HG03354 (cell line): Measurements from ENCODE around the gene TLR6.

Source experiments
- ATAC-seq: cut with Tn5 transposase; IDR thresholded peaks from one replicate; pipeline ENCODE4 v1.9.1; 2021; ENCODE audit warnings: mild to moderate bottlenecking; ENCODE audit not compliant: unreplicated experiment, poor library complexity, severe bottlenecking

The TLR6 gene

DNA sequence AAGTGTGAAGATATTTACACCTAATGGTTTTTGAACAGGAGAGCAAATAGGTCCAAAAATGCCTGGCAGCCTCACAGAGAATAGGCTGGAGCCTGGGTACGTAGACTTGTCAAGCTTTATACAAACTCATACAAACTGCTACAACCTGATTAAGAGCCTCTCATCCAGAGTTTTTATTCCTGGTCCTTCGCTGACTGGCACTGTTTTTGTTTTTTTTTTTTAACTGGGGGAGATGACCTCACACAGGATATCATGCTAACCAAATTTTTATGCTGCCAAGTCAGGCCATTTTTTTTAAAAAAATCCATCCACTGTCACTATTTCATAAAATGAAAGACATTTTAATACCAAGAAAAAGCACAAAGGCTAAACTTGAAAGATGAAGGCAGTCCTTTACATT lies 12.9 kb upstream of the TLR6 start:
- ATAC-seq = no peak

- peak; percentile 33 for ATAC-seq
These were observed 11.7 kb upstream of the TLR6 start for GRCh38 chr4:38868059-38868960.

DNA sequence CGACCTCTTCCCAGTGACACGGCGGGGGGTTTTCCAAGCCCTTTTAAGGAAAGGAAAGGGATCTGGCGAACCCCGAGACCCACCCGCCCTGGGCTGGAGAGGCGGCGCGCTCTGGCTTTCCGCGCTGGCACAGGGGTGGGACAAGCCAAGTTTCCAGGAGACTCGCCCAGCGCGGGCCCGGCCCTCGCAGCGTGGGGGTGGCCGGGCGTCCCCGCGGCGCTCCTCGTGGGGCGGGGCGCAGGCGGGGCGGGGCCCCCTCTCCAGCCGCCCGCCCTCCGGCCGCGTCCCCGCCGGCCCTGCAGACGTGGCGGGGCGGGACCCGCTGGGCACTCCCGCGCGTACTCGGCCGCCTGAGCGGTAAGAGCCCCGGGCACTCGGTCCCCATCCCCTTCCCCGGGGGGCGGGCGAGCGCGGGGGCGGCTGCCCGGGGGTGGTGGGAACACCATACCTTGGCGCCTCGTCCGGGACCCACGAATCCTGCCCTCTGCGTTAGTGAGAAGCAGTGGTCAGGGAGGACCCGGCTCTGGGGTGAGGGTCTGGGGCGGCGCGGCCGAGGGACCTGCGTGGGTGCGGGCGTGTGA lies 11.0 kb upstream of the TLR6 start, which contains the start of gene FAM114A1:
Gene FAM114A1, plus strand, starts transcription at position 329 of the 581 bp plus-strand sequence. CDS start 10,273 bp downstream, outside the sequence.
- ATAC-seq = peak; percentile 81

- ATAC-seq = peak; percentile 31
These were observed 10.4 kb upstream of the TLR6 start for GRCh38 chr4:38866973-38867477.

GRCh38 chr4:38865445-38865844 lies 8.8 kb upstream of the TLR6 start:
- ATAC-seq = no peak

DNA sequence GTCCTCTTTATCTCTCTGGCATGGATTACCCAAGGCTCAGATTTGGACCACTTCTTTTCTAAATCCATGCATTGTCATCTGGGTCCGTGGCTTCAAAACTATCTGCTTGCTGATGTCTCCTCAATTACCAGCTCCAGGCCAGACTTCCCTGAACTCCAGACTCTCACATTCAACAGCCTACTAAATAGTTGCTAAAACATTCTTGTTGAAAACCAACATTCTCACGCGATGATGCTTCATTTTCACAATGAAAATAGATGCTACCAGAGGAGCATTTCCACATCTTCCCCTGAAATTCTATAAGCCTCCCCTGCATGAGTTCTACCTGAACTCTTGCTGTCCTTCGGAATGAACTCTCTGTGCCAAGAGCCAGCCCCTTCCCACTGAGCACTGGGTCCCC lies 5.2 kb upstream of the TLR6 start:
- no peak for ATAC-seq

DNA sequence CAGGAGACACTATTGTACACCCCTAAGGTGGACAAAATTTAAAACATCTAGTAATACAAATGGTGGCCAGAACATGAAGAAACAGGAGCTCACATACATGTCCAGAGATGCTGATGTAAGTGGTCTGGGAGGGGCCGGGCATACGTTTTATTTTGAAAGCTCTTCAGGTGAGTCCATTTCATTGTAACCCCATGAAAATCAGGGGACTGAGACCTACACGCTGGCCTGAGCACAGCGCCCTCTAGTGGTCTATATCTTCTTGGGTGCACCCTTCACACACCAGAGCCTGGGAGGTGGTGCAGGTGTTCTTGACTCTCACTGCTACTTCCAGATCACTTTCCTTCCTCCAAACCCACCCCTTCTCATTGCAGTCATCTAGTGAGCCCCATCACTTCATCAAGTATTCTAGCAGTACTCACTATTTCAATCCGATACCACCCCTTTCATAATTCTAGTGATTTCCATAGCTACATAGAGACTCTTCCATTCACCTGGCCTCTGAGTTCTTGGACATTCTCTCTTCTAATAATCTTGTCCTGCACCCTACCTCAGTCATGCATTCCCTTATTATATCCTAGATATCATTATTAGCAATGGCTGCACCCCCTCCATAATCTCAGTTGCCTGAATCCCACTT lies 4.3 kb upstream of the TLR6 start:
- peak; percentile 62 for ATAC-seq

DNA sequence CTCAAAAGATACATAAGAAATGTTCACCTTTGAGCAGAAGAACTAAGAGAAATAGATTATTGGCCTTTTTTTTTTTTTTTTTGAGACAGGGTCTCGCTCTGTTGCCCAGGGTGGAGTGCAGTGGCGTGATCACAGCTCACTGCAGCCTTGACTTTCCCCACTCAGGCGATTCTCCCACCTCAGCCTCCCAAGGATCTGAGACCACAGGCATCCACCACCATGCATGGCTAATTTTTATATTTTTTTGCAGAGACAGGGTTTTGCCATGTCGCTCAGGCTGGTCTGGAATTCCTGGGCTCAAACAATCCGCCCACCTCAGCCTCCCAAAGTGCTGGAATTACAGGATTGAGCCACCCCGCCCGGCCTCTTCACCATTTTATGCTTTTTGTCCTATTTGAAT lies 2.9 kb upstream of the TLR6 start:
- no peak for ATAC-seq

DNA sequence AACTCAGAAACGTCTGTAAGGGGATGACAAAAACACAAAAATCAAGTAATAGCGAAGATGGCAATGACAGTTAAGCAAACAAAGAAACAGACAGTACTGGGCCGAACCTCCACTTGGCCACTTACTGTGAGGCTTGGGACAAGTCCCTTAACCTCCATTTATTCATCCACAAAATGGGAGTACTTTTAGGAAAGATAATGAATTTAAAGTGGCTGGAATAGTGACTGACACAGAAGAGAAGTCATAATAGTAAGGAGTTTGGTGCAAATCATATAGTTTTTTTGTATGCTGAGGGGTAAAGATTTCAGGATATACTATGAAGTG lies 1.4 kb upstream of the TLR6 start:
- ATAC-seq = no peak

DNA sequence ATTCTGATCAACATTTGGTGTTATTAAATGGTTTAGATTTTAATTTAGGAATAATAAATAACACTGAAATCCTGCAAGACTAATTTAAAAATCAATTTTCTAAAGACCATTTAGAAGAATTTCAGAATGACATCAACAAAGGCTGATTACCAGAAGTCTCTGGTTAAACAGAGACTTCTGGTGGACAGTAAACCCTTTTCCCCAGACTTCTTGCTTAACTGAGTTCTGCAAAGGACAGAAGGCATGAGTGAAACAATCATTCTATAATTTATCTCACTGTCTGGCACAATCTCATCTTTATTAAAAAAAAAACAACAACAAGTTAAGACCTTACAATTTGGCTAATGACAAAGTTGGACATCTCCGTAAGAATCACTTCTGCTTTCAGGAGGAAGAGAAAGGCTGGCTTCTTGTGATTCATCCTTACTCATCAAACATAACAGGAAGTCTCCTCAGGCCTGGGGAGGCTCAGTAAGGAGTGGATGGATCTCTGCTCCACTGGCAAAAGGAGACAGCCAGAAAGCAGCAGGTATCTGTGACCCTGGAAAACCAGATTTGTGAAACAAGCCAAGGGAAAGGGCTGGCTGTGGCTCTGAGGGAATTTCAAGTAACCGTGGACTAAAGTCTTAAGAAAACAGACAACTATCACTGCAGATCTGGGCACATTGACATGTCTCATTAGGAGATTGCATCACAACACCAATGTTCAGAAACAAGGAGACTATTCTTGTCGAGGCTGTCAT lies 908 bp upstream of the TLR6 start:
- peak; percentile 65 for ATAC-seq

- ATAC-seq = peak; percentile 33
These were observed 571 bp downstream of the TLR6 start for GRCh38 chr4:38856046-38856445.

GRCh38 chr4:38855466-38855865 lies 1.2 kb downstream of the TLR6 start:
- no peak for ATAC-seq

DNA sequence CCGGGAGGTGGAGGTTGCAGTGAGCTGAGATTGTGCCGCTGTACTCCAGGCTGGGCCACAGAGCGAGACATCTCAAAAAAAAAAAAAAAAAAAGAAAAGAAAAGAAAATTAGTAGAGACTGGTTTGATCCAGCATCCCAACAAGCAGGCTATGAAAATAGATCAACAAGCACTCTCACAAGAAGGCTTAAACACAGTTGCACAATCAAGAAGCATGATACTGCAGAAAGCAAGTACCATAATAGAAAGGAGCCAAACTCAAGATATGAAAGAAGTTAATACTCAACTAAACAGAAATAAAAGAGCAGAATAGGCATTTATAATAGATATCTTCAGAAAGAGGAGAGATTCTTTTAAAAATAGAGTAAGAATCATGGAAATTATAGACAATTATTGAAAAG lies 10.6 kb downstream of the TLR6 start:
- no peak for ATAC-seq

DNA sequence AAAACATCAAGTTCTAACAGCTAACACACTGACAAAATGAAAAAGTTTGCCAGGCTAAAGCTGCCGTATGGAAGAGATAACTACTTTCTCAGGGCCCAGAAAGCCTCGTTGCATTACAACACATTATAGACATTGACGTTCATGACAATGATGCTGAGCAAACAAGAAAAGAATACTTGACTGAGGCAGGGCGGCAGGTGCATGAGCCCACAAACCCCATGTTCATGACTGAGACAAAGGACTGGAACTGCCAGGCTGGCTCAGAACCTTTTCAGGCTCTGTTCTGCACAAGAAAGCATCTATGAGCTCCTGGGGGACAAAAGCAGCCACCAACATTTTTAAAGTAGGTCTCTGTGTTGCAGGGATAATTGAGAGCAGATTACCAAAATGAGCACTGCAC lies 13.6 kb downstream of the TLR6 start:
- no peak for ATAC-seq

DNA sequence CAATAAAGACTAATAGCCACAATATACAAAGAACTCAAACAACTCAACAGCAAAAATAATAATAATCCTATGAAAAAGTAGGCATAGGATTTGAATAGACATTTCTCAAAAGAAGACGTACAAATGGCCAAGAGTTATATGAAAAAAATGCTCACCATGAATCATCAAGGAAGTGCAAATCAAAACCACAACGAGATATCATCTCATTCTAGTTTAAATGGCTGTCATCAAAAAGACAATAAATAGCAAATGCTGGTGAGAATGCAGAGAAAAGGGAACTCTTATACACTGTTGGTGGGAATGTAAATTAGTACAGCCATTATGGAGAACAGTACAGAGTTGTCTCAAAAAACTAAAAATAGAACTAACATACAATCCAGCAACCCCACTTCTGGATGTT lies 18.8 kb downstream of the TLR6 start:
- no peak for ATAC-seq

DNA sequence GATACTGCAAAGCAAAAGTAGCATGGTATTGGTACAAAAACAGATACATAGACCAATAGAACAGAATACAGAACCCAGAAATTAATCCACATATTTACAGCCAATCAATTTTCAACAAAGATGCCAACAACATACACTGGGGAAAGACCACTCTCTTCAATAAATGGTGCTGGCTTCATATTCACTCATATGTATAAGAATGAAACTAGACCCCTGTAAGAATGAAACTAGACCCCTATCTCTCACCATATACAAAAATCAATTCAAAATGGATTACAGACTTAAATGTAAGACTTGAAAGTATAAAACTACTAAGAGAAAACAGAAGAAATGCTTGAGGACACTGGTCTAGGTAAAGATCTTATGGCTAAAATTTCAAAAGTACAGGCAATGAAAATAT lies 19.3 kb downstream of the TLR6 start:
- no peak for ATAC-seq

GRCh38 chr4:38834570-38834969 lies 22.0 kb downstream of the TLR6 start:
- no peak for ATAC-seq

- no peak for ATAC-seq
These were observed 23.7 kb downstream of the TLR6 start for GRCh38 chr4:38832624-38833528.

- no peak for ATAC-seq
These were observed 24.4 kb downstream of the TLR6 start for GRCh38 chr4:38832206-38832605.
